Pulmonary artery endothelial cell (primary cell): Measurements from ENCODE around the gene SLC22A13. TPM values are rescaled to one million over a fixed set of nuclear protein-coding genes. Genes with fewer than 3 reads are reported as not detected.
"Not testable (repeated sequence)": the region's sequence is repeated elsewhere in the genome, so short reads cannot be mapped to it uniquely, and the experiment has no call there.

Experiments used
- DNase-seq: peaks from one replicate; pipeline ENCODE4 v3.0.0-alpha.2; 2011; ENCODE audit warnings: low read depth, low spot score
- total RNA-seq: library from RNA; depleted of rRNA; stranded (reverse); fragments of >200 nt; gene quantifications from 2 replicates; pipeline ENCODE4 v1.2.3, GENCODE V29; 2014

SLC22A13 gene
- total RNA-seq, 1 donor from 2014 or later, result 0.13 TPM

- no peak for DNase-seq
Observed at GRCh38 chr3:38297947-38298711, 32.5 kb downstream of the SLC22A13 start.

- no peak for DNase-seq
Observed at GRCh38 chr3:38306941-38307340, 41.3 kb downstream of the SLC22A13 start.

DNA sequence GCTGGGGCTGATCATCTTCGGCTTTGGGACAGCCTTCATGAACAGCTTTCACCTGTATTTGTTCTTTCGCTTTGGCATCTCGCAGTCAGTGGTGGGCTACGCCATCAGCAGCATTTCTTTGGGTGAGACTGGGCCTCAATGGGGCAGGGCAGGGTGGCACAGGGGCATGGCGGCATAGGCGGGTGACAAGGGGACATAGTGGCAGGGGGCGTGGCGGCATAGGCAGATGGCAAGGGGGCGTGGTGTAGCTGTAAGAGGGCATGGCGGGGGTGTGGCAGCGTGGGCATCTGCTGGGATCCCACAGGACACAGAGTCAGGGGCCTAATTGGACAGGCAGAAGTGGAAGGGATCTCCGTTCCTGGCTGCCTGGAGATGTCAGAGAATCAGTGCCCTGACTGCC is 42.0 kb downstream of the SLC22A13 start:
- no peak for DNase-seq

- no peak for DNase-seq
Observed at GRCh38 chr3:38308456-38308855, 42.8 kb downstream of the SLC22A13 start.

DNA sequence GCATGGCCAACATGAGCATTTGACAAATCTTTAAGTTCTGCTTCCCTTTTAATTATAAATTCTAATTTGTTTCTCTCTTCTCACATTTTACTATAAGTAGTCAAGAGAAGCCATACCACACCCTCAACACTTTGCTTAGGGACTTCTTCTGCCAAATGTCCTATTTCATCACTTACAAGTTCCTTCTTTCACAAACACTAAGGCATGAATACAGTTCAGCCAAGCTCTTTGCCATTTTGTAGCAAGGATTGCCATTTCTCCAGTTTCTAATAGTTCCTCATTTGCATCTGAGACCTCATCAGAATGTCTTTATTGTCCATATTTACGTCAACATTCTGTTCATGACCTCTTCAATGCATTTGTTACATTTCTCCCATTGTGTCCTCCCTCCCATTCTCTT is 45.9 kb downstream of the SLC22A13 start:
- no peak for DNase-seq

- no peak for DNase-seq
Observed at GRCh38 chr3:38311941-38312340, 46.3 kb downstream of the SLC22A13 start.

GRCh38 chr3:38312356-38312755 is 46.7 kb downstream of the SLC22A13 start:
- DNase-seq, result no peak

- DNase-seq, result no peak
Observed at GRCh38 chr3:38313263-38313662, 47.7 kb downstream of the SLC22A13 start.

DNA sequence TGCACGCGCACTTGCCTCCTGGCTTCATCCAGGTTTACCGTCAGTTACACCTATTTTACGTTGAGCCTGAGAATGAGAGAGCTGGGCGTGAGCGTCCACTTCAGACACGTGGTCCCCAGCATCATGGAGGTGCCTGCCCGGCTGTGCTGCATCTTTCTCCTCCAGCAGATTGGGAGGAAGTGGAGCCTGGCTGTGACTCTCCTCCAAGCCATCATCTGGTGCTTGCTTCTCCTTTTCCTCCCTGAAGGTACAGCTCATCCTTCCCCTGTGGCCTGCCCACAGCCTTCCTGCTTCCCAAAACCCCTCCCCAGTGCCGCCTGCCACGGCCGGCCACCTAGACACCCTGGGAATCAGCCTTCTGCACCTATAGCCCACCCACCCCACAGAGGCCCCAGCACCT is 48.1 kb downstream of the SLC22A13 start:
- no peak for DNase-seq

- DNase-seq, result no peak
Observed at GRCh38 chr3:38314112-38314763, 48.6 kb downstream of the SLC22A13 start.

- DNase-seq, result no peak
Observed at GRCh38 chr3:38314764-38315487, 49.3 kb downstream of the SLC22A13 start.

DNA sequence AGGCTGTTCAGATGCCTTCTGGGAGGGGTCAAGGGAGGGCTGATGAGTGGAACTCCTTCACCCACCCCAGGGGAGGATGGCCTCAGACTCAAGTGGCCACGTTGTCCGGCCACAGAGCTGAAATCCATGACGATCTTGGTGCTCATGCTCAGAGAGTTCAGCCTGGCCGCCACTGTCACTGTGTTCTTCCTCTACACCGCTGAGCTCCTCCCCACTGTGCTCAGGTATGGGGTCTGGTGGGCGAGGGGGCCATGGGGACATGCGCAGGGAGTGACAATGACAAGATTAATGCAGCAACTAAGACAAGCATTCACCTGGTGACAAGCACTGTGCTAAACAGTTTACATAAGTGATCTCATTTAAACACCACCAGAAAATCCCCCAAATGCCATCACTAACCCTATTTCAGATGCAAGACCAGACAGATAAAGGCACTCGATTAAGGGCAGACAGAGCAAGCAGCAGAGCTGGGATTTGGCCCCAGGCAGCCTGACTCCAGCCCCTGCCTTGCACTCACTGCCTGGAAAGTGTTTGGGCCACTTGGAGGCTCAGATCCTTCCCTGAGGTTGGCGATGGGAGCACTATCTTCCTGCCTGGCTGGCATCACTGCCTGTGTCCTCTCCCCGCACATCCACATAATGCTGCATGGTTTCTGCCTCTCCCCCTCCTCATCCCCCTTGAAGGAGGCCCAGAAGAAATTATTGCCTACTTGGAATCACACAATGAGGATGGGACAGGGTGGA is 50.0 kb downstream of the SLC22A13 start:
- no peak for DNase-seq

- DNase-seq, result no peak
Observed at GRCh38 chr3:38316356-38317191, 51.0 kb downstream of the SLC22A13 start.

DNA sequence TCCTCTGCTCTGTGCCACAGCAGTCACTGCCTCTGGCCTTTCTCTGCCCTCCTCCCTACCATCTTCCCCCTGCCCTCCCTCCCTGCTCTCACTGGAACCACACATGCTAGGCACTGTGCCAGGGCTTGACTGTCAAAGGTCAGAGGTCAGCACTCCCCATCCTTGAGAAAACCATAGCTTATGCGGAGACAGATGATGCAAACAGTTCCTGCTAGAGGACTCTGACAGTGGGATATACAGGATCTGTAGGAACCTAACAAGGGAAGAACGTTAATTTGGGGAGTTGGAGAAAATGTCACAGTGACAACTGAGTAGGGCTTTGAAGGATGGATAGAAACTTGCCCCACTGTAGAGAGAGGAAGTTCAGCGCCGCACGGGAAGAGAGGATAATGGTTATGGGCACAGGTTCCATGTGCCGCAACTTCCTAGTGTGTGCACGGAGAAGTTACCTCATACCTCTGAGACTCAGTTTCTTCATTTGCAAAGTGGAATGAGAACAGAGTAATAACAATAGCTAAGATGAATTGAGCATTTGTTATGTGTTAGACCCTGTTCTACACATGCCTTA is 51.7 kb downstream of the SLC22A13 start:
- DNase-seq, result no peak

DNA sequence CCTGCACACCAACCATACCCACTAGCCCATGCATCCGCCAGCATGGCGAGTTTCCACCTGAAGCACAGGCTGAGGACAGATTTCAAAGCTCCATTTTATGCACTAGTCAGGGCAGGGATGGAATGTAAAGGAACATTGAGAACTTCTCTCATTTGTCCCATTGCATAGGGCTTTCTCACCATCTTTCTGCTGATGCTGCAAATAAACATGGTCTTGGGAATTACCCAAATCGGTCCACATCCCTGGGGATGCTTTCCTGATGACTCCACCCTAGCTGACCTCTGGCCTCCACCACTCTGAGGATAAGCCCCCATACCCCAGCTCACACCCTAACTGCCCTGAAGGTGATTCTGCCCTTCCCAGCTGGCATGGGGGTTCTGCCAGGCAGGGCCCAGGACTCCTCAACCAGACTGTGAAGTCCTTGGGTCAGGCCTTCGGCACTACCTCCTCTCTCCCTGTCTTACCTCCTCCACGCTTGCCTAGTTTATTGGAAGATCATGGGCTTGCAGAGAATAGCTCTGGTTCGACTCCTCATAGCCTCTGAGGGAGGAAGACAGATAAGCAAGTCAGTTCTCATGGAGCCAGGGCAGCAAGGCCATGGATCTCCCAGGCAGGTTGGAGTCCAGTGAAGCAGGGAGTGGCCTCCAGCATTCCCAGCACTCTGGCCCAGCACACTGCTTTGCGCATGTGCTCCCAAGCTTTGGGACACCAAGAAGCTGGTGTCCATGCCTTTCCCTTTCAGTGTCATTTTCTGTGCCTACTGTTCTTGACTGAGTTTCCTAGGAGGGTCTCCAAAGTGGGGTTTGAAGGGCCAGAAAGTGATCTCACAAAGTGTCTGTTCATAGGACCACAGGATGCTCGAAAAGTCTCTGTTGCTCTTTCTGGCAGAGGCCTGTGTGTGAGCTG is 53.4 kb downstream of the SLC22A13 start:
- DNase-seq, result no peak

DNA sequence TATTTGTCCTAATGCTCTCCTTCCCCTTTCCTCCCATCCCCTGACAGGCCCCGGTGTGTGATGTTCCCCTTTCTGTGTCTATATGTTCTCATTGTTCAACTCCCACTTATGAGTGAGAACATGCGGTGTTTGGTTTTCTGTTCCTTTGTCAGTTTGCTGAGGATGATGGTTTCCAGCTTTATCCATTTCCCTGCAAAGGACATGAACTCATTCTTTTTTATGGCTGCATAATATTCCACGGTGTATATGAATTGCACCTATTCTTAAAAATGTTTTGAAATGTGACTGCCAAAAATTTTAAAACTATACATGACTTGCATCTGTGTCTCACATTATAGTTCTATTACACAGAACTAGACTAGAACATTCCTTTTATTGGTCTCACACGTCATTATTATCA is 55.0 kb downstream of the SLC22A13 start:
- not testable (repeated sequence) for DNase-seq

GRCh38 chr3:38323060-38323459 is 57.4 kb downstream of the SLC22A13 start:
- DNase-seq, result no peak

- DNase-seq, result no peak
Observed at GRCh38 chr3:38325256-38325655, 59.6 kb downstream of the SLC22A13 start.

GRCh38 chr3:38327335-38328009 is 61.9 kb downstream of the SLC22A13 start:
- DNase-seq, result no peak
